ENCODE results near the gene GPC3. TPM values are rescaled to one million over a fixed set of nuclear protein-coding genes. Genes with fewer than 3 reads are reported as not detected.

GPC3 gene
- 968 and 1,039 TPM in 2 replicates for total RNA-seq (ENCODE audit: low replicate concordance)

DNA sequence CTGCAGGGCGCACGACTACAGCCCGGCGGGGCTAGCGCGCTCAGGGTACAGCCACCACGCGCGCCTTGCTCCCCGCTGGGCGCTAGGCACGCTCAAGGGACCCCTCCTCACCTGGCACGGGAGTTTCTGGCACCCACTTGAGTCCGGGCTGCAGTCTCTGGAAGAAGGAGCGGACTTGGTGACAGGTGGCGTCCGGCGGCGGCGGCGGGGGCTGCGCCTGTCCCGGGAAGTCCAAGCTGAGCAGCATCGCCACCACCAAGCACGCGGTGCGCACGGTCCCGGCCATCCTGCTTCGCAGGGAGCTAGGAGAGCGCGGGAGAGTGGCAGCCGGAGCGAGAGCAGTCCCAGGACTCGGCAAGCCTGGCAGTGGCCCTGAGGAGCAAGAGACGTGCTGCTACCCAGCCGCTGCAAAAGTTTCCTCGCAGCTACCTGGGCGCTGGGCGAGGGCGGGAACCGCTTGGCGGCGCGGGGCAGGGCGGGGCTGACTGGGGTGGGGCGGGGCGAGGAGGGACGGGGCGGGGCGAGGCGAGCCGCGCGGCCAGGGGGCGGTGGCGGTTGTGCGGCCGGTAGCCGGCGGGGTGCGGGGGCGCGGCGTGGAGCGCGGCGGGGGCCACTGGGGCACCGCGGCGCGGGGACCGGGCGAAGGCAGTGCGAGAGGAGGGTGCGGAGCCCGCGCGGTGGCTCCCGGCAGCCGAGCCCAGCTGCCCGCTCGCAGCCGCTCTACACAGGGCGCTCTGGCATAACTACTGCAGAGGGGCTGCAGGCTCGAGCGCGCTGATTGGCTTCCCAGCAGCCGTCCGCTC is at the start of gene GPC3:
Gene GPC3, minus strand, starts transcription at position 431 of the 803 bp plus-strand sequence.
- Histone ChIP-seq H3K27ac (peak within 1 kb of the TSS; percentile 34), H3K9ac (no peak within 1 kb of the TSS), H4K20me1 (ENCODE audit: low read depth) (peaks cover 4% of the 10 kb centered on the region), H3K36me3 (no peaks in the 10 kb centered on the region), H3K4me1 (peaks cover 51% of the 10 kb centered on the region), H2AFZ (replicated peaks) (peak within 1 kb of the TSS; percentile 22), H3K4me3 (peak within 1 kb of the TSS; percentile 66), H3K4me2 (peak within 1 kb of the TSS; percentile 85), H3K27me3 (no peaks in the 10 kb centered on the region), H3K9me3 (ENCODE audit: low read depth) (no peaks in the 10 kb centered on the region), H3K79me2 (ENCODE audit: low read depth) (peaks cover 51% of the 10 kb centered on the region), H3F3A (ENCODE audit: low read depth) (peaks cover 57% of the 10 kb centered on the region)
- Mint-ChIP-seq H3K4me1 (peaks cover 62% of the 10 kb centered on the region), H3K9me3 (peaks cover 2% of the 10 kb centered on the region), H3K27me3 (ENCODE audit: insufficient read depth, low read depth) (peaks cover 4% of the 10 kb centered on the region), H3K4me3 (peak within 1 kb of the TSS; percentile 92), H3K36me3 (no peaks in the 10 kb centered on the region), H3K27ac (no peak within 1 kb of the TSS)
- peak; percentile 87 for DNase-seq (ENCODE audit: low spot score)
- TF ChIP-seq EZH2 (IDR thresholded peaks at IDR 0.05) (no peak), EZH2phosphoT487 (IDR thresholded peaks at IDR 0.05) (no peak)
- TF ChIP-seq, protein P1, sequence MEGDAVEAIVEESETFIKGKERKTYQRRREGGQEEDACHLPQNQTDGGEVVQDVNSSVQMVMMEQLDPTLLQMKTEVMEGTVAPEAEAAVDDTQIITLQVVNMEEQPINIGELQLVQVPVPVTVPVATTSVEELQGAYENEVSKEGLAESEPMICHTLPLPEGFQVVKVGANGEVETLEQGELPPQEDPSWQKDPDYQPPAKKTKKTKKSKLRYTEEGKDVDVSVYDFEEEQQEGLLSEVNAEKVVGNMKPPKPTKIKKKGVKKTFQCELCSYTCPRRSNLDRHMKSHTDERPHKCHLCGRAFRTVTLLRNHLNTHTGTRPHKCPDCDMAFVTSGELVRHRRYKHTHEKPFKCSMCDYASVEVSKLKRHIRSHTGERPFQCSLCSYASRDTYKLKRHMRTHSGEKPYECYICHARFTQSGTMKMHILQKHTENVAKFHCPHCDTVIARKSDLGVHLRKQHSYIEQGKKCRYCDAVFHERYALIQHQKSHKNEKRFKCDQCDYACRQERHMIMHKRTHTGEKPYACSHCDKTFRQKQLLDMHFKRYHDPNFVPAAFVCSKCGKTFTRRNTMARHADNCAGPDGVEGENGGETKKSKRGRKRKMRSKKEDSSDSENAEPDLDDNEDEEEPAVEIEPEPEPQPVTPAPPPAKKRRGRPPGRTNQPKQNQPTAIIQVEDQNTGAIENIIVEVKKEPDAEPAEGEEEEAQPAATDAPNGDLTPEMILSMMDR (IDR thresholded peaks at IDR 0.05) = no peak

DNA sequence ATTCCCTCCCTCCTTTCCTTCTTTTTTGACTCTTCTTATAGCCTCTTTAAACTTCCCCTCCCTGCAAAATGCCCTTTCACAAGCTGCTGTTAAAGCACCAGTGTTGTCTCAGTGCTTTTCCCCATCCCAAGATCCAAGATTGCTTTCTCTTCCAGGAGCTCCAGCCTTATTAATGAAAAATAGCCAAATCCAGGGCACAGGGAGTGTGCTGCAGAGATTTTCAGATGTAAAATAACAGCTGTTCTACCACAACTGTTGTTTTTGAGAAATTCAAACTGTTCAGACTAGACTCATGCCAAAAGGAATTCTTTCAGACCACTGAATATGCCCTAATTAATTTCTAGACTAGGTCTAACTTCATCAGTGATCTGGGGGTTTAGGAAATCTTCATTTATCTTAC is 47.0 kb upstream of the GPC3 start:
- H3K4me1 Mint-ChIP-seq = peaks cover 9% of the 10 kb centered on the region
- Histone ChIP-seq H3F3A (ENCODE audit: low read depth) (peaks cover 15% of the 10 kb centered on the region), H3K36me3 (no peaks in the 10 kb centered on the region), H3K27ac (peak overlapping the region; percentile 9), H3K27me3 (no peaks in the 10 kb centered on the region), H3K79me2 (ENCODE audit: low read depth) (no peaks in the 10 kb centered on the region), H4K20me1 (ENCODE audit: low read depth) (no peaks in the 10 kb centered on the region), H2AFZ (replicated peaks) (no peak overlapping the region), H3K9ac (no peak overlapping the region), H3K9me3 (ENCODE audit: low read depth) (no peaks in the 10 kb centered on the region), H3K4me3 (no peak overlapping the region), H3K4me1 (peaks cover 14% of the 10 kb centered on the region), H3K4me2 (peak overlapping the region; percentile 56)
- H3K36me3 Mint-ChIP-seq = no peaks in the 10 kb centered on the region
- H3K27me3 Mint-ChIP-seq (ENCODE audit: insufficient read depth, low read depth) = no peaks in the 10 kb centered on the region
- no peak overlapping the region for H3K4me3 Mint-ChIP-seq
- peak overlapping the region; percentile 32 for H3K27ac Mint-ChIP-seq
- peak; percentile 27 for DNase-seq (ENCODE audit: low spot score)
- H3K9me3 Mint-ChIP-seq = peaks cover 4% of the 10 kb centered on the region
- no peak for TF ChIP-seq EZH2phosphoT487 (IDR thresholded peaks at IDR 0.05)
- TF ChIP-seq, protein P1 (IDR thresholded peaks at IDR 0.05) = no peak
- TF ChIP-seq EZH2 (IDR thresholded peaks at IDR 0.05) = no peak

- Histone ChIP-seq H3K9ac (no peak overlapping the region), H3F3A (ENCODE audit: low read depth) (peaks cover 11% of the 10 kb centered on the region), H3K9me3 (ENCODE audit: low read depth) (no peaks in the 10 kb centered on the region), H3K79me2 (ENCODE audit: low read depth) (no peaks in the 10 kb centered on the region), H3K27me3 (no peaks in the 10 kb centered on the region), H3K4me3 (peak overlapping the region; percentile 19), H4K20me1 (ENCODE audit: low read depth) (no peaks in the 10 kb centered on the region), H3K27ac (no peak overlapping the region), H3K4me2 (peak overlapping the region; percentile 69), H3K36me3 (no peaks in the 10 kb centered on the region), H2AFZ (replicated peaks) (no peak overlapping the region), H3K4me1 (peaks cover 27% of the 10 kb centered on the region)
- no peaks in the 10 kb centered on the region for H3K36me3 Mint-ChIP-seq
- peaks cover 12% of the 10 kb centered on the region for H3K4me1 Mint-ChIP-seq
- TF ChIP-seq, protein P1 (IDR thresholded peaks at IDR 0.05) = peak; percentile 57
- TF ChIP-seq EZH2phosphoT487 (IDR thresholded peaks at IDR 0.05) (no peak), EZH2 (IDR thresholded peaks at IDR 0.05) (no peak)
- H3K27ac Mint-ChIP-seq = peak overlapping the region; percentile 6
- DNase-seq (ENCODE audit: low spot score) = peak; percentile 77
- H3K9me3 Mint-ChIP-seq = peaks cover 4% of the 10 kb centered on the region
- H3K4me3 Mint-ChIP-seq = peak overlapping the region; percentile 22
- H3K27me3 Mint-ChIP-seq (ENCODE audit: insufficient read depth, low read depth) = peaks cover 3% of the 10 kb centered on the region
Measured at GRCh38 chrX:134026565-134027311, 41.3 kb upstream of the GPC3 start.
